IPS DF 6.9 (cell line): ENCODE results near the gene PAK1IP1.
"Not testable (repeated sequence)": the region's sequence is repeated elsewhere in the genome, so short reads cannot be mapped to it uniquely, and the experiment has no call there.

Experiments used
- DNase-seq: peaks from one replicate; pipeline ENCODE4 v3.0.0-alpha.2; 2013; ENCODE audit warnings: low read depth, low spot score
- H3K27ac ChIP-seq: one replicate; pipeline ENCODE4 v1.5.1; 2013; ENCODE audit warnings: low read length, control low read depth
- H3K27me3 ChIP-seq: 2 replicates; pipeline ENCODE4 v1.6.1; 2013; ENCODE audit warnings: mild to moderate bottlenecking, low read length; ENCODE audit not compliant: control insufficient read depth, insufficient read depth
- H3K36me3 ChIP-seq: 2 replicates; pipeline ENCODE4 v1.6.1; 2013; ENCODE audit warnings: low read length; ENCODE audit not compliant: control insufficient read depth, insufficient read depth
- H3K4me1 ChIP-seq: 2 replicates; pipeline ENCODE4 v1.6.1; 2013; ENCODE audit warnings: low read length; ENCODE audit not compliant: control insufficient read depth, insufficient read depth
- H3K4me3 ChIP-seq: 2 replicates; pipeline ENCODE4 v1.5.1; 2013; ENCODE audit warnings: mild to moderate bottlenecking, low read length
- H3K9me3 ChIP-seq: 2 replicates; pipeline ENCODE4 v1.6.1; 2013; ENCODE audit warnings: low read length, inconsistent platforms; ENCODE audit not compliant: control insufficient read depth, insufficient read depth
- WGBS: extraction: QIAGEN DNeasy Blood & Tissue Kit; methylation state at CpG from one replicate; pipeline ENCODE4 v1.1.7; 2013; ENCODE audit warnings: mixed read lengths, missing lambda C conversion rate; ENCODE audit not compliant: insufficient read length, insufficient coverage; 5-methylcytosine and 5-hydroxymethylcytosine counted together

Gene PAK1IP1

GRCh38 chr6:10742251-10742650 is 47.5 kb downstream of the PAK1IP1 start:
- H3K36me3 ChIP-seq: no peaks in the 10 kb centered on the region
- H3K27ac ChIP-seq: no peak overlapping the region
- no peaks in the 10 kb centered on the region for H3K9me3 ChIP-seq
- no peak for DNase-seq
- H3K27me3 ChIP-seq: no peaks in the 10 kb centered on the region
- H3K4me3 ChIP-seq: no peak overlapping the region
- WGBS: no CpG with 5 or more reads among the region's 12 CpGs
- H3K4me1 ChIP-seq: no peaks in the 10 kb centered on the region

- no peaks in the 10 kb centered on the region for H3K4me1 ChIP-seq
- H3K4me3 ChIP-seq: no peak overlapping the region
- H3K27me3 ChIP-seq: no peaks in the 10 kb centered on the region
- H3K9me3 ChIP-seq: no peaks in the 10 kb centered on the region
- DNase-seq: no peak
- H3K36me3 ChIP-seq: no peaks in the 10 kb centered on the region
- no peak overlapping the region for H3K27ac ChIP-seq
- no CpG with 5 or more reads among the region's 6 CpGs for WGBS
Observed at GRCh38 chr6:10743515-10743914, 48.7 kb downstream of the PAK1IP1 start.

GRCh38 chr6:10745116-10745515 is 50.3 kb downstream of the PAK1IP1 start:
- H3K4me1 ChIP-seq: no peaks in the 10 kb centered on the region
- no peak for DNase-seq
- no peak overlapping the region for H3K4me3 ChIP-seq
- WGBS: no CpG with 5 or more reads among the region's 5 CpGs
- H3K36me3 ChIP-seq: no peaks in the 10 kb centered on the region
- H3K27ac ChIP-seq: no peak overlapping the region
- no peaks in the 10 kb centered on the region for H3K9me3 ChIP-seq
- no peaks in the 10 kb centered on the region for H3K27me3 ChIP-seq

GRCh38 chr6:10746915-10747250 is 52.1 kb downstream of the PAK1IP1 start:
- Histone ChIP-seq H3K4me1 (no peaks in the 10 kb centered on the region), H3K27ac (no peak overlapping the region), H3K36me3 (peaks cover 3% of the 10 kb centered on the region; the same call in 1 of the 2 replicates), H3K27me3 (no peaks in the 10 kb centered on the region), H3K4me3 (peak overlapping the region; percentile 34; the same call in 1 of the 2 replicates), H3K9me3 (no peaks in the 10 kb centered on the region)
- DNase-seq: no peak
- WGBS: no CpG with 5 or more reads among the region's 9 CpGs

GRCh38 chr6:10747251-10747972 is 52.6 kb downstream of the PAK1IP1 start, which contains the start of gene TMEM14B:
Gene TMEM14B, plus strand, starts transcription at chr6:10747805. Its CDS starts 1,441 bp downstream, at chr6:10749246.
- Histone ChIP-seq H3K9me3 (no peaks in the 10 kb centered on the region), H3K36me3 (peaks cover 3% of the 10 kb centered on the region; the same call in 1 of the 2 replicates), H3K27me3 (no peaks in the 10 kb centered on the region), H3K4me1 (no peaks in the 10 kb centered on the region), H3K27ac (no peak within 1 kb of the TSS), H3K4me3 (peak within 1 kb of the TSS; percentile 79; the same call in 1 of the 2 replicates)
- DNase-seq: peak; percentile 93
- WGBS: no CpG with 5 or more reads among the region's 52 CpGs

GRCh38 chr6:10749734-10750133 is 55.0 kb downstream of the PAK1IP1 start:
- H3K27ac ChIP-seq: no peak overlapping the region
- no CpG with 5 or more reads among the region's 2 CpGs for WGBS
- H3K36me3 ChIP-seq: peaks cover 8% of the 10 kb centered on the region; the same call in 1 of the 2 replicates
- no peak overlapping the region for H3K4me3 ChIP-seq
- no peaks in the 10 kb centered on the region for H3K4me1 ChIP-seq
- no peaks in the 10 kb centered on the region for H3K27me3 ChIP-seq
- H3K9me3 ChIP-seq: no peaks in the 10 kb centered on the region
- DNase-seq: no peak

- not testable (repeated sequence) for H3K36me3 ChIP-seq
- WGBS: no CpG with 5 or more reads among the region's 6 CpGs
Observed at GRCh38 chr6:10750568-10750967, 55.8 kb downstream of the PAK1IP1 start.

GRCh38 chr6:10751757-10752156 is 57.0 kb downstream of the PAK1IP1 start:
- not testable (repeated sequence) for H3K4me1 ChIP-seq, H3K9me3 ChIP-seq, H3K27ac ChIP-seq, H3K27me3 ChIP-seq, H3K4me3 ChIP-seq, DNase-seq
- peaks cover 11% of the 10 kb centered on the region; the same call in 1 of the 2 replicates for H3K36me3 ChIP-seq
- WGBS: no CpG with 5 or more reads among the region's 5 CpGs

More at GRCh38 chr6:10750568-10750967, 55.8 kb downstream of the PAK1IP1 start:
- H3K4me3 ChIP-seq, H3K4me1 ChIP-seq, H3K27ac ChIP-seq, DNase-seq, H3K27me3 ChIP-seq, H3K9me3 ChIP-seq: not testable (repeated sequence)

GRCh38 chr6:10756085-10756484 is 61.3 kb downstream of the PAK1IP1 start:
- Histone ChIP-seq H3K36me3 (peaks cover 11% of the 10 kb centered on the region; the same call in 1 of the 2 replicates), H3K27ac (no peak overlapping the region)

More at GRCh38 chr6:10756085-10756484, 61.3 kb downstream of the PAK1IP1 start:
- no CpG with 5 or more reads among the region's 1 CpG for WGBS
- no peaks in the 10 kb centered on the region for H3K9me3 ChIP-seq
- H3K4me3 ChIP-seq: no peak overlapping the region
- DNase-seq: no peak
- no peaks in the 10 kb centered on the region for H3K27me3 ChIP-seq
- H3K4me1 ChIP-seq: no peaks in the 10 kb centered on the region
